CD14-positive monocyte (primary cell): ENCODE results near the gene NANOS3. TPM values are rescaled to one million over a fixed set of nuclear protein-coding genes. Genes with fewer than 3 reads are reported as not detected.

Experiments
- DNase-seq, 3 donors: peaks; one replicate each; pipeline ENCODE4 v3.0.0-alpha.2; 2011 to 2022
- H2AFZ ChIP-seq: 2 replicates; pipeline ENCODE4 v1.6.0; 2012; ENCODE audit warnings: mild to moderate bottlenecking, low read depth, low read length, inconsistent platforms; ENCODE audit not compliant: insufficient read depth, poor library complexity, severe bottlenecking
- H3K27ac ChIP-seq, 2 donors: 1 replicate in 1 of 2; 2 replicates in 1 of 2; pipeline ENCODE4 v1.5.1; 2012 to 2013; ENCODE audit warnings: low read length in 2 of 2, control low read depth in 1 of 2, inconsistent platforms in 1 of 2, low read depth in 1 of 2, mild to moderate bottlenecking in 1 of 2
- H3K27me3 ChIP-seq, 2 donors: one replicate each; pipeline versions ENCODE4 v1.6.0 to v1.6.1; 2011 to 2013; ENCODE audit warnings: low read length in 2 of 2; ENCODE audit not compliant: control insufficient read depth in 2 of 2, insufficient read depth in 2 of 2
- H3K36me3 ChIP-seq, 2 donors: replicated peaks in 1 of 2; 1 replicate in 1 of 2; 2 replicates in 1 of 2; pipeline versions ENCODE4 v1.5.1 to v1.6.1; 2012 to 2013; ENCODE audit warnings: low read length in 2 of 2, control low read depth in 1 of 2, inconsistent platforms in 1 of 2, mild to moderate bottlenecking in 1 of 2; ENCODE audit not compliant: insufficient read depth in 2 of 2, control insufficient read depth in 1 of 2
- H3K4me1 ChIP-seq, 2 donors: 1 replicate in 1 of 2; 2 replicates in 1 of 2; pipeline versions ENCODE4 v1.5.1 to v1.6.1; 2012 to 2013; ENCODE audit warnings: low read length in 2 of 2, control low read depth in 1 of 2, inconsistent platforms in 1 of 2, mild to moderate bottlenecking in 1 of 2, moderate library complexity in 1 of 2; ENCODE audit not compliant: insufficient read depth in 2 of 2, control insufficient read depth in 1 of 2
- H3K4me2 ChIP-seq: replicated peaks from 2 replicates; pipeline ENCODE3; 2012; ENCODE audit warnings: low read length, moderate library complexity, mild to moderate bottlenecking; ENCODE audit not compliant: poor library complexity, severe bottlenecking; ENCODE audit errors: extremely low read depth
- H3K4me3 ChIP-seq, 3 experiments: fragments of 200-600 bp in 1 of 3; sonication (generic) in 1 of 3; replicated peaks in 1 of 3; 1 replicate in 2 of 3; 2 replicates in 1 of 3; pipeline ENCODE4 v1.5.1; 2011 to 2013; ENCODE audit warnings: low read length in 3 of 3, mild to moderate bottlenecking in 3 of 3, control low read depth in 2 of 3, low read depth in 2 of 3, inconsistent platforms in 1 of 3, moderate library complexity in 1 of 3
- H3K79me2 ChIP-seq: 2 replicates; pipeline ENCODE4 v1.6.0; 2012; ENCODE audit warnings: mild to moderate bottlenecking, control low read depth, inconsistent platforms, low read length, moderate library complexity; ENCODE audit not compliant: insufficient read depth
- H3K9ac ChIP-seq: 2 replicates; pipeline ENCODE4 v1.6.0; 2017; ENCODE audit warnings: low read length, mild to moderate bottlenecking; ENCODE audit not compliant: insufficient read depth, poor library complexity, severe bottlenecking
- H3K9me3 ChIP-seq, 2 donors: replicated peaks in 1 of 2; 1 replicate in 1 of 2; 2 replicates in 1 of 2; pipeline versions ENCODE4 v1.5.1 to v1.6.1; 2012 to 2013; ENCODE audit warnings: low read length in 2 of 2, control low read depth in 1 of 2; ENCODE audit not compliant: control insufficient read depth in 1 of 2, insufficient read depth in 1 of 2
- H4K20me1 ChIP-seq: 2 replicates; pipeline ENCODE4 v1.6.0; 2012; ENCODE audit warnings: mild to moderate bottlenecking, low read length, control low read depth, moderate library complexity; ENCODE audit not compliant: insufficient read depth
- H3K27ac Mint-ChIP-seq, 7 donors: one replicate each; pipeline ENCODE4 v1.8.0; 2020; ENCODE audit warnings: mild to moderate bottlenecking in 7 of 7, mixed read lengths in 7 of 7, moderate library complexity in 6 of 7, inconsistent platforms in 2 of 7
- H3K27me3 Mint-ChIP-seq, 3 donors: one replicate each; pipeline ENCODE4 v1.8.0; 2021 to 2022; ENCODE audit warnings: low read depth in 3 of 3, mild to moderate bottlenecking in 3 of 3, mixed read lengths in 3 of 3, moderate library complexity in 3 of 3, inconsistent platforms in 1 of 3
- H3K36me3 Mint-ChIP-seq, 2 donors: one replicate each; pipeline ENCODE4 v1.8.0; 2020; ENCODE audit warnings: mixed read lengths in 2 of 2, inconsistent platforms in 1 of 2, mild to moderate bottlenecking in 1 of 2
- H3K4me1 Mint-ChIP-seq: one replicate; pipeline ENCODE4 v1.8.0; 2020; ENCODE audit warnings: mild to moderate bottlenecking, mixed read lengths
- H3K4me3 Mint-ChIP-seq, 2 donors: one replicate each; pipeline ENCODE4 v1.8.0; 2020; ENCODE audit warnings: mild to moderate bottlenecking in 2 of 2, mixed read lengths in 2 of 2, moderate library complexity in 1 of 2
- H3K9me3 Mint-ChIP-seq, 7 donors: one replicate each; pipeline ENCODE4 v1.8.0; 2020 to 2022; ENCODE audit warnings: mixed read lengths in 7 of 7, mild to moderate bottlenecking in 6 of 7, moderate library complexity in 6 of 7, inconsistent platforms in 2 of 7
- WGBS: methylation state at CpG from one replicate; pipeline ENCODE4 v1.1.5; 2013; ENCODE audit warnings: missing lambda C conversion rate; ENCODE audit not compliant: insufficient coverage; 5-methylcytosine and 5-hydroxymethylcytosine counted together
- intact Hi-C, 2 donors: fragments of 100-400 bp; cut with micrococcal nuclease; formaldehyde crosslinking; loops; one replicate each; pipeline versions ENCODE4 v1.15.0 to v1.15.1; 2023
- polyA plus RNA-seq, 3 donors: library from polyadenylated mRNA; depleted of rRNA in 1 of 3; unstranded in 2 of 3; stranded (reverse) in 1 of 3; fragments of 300-500 nt in 2 of 3; fragments of >200 nt in 1 of 3; fragmentation: Illumina TruSeq in 2 of 3; gene quantifications; 1 replicate in 2 of 3; 2 replicates in 1 of 3; pipeline ENCODE4 v1.2.3, GENCODE V29; 2012 to 2021
- TF ChIP-seq, protein P1 (sequence below): fragments of 200-600 bp; IDR thresholded peaks from one replicate; pipeline ENCODE4 v1.8.0; 2022; ENCODE audit warnings: antibody characterized with exemption, mild to moderate bottlenecking

The NANOS3 gene
- polyA plus RNA-seq, 3 donors: not detected

DNA sequence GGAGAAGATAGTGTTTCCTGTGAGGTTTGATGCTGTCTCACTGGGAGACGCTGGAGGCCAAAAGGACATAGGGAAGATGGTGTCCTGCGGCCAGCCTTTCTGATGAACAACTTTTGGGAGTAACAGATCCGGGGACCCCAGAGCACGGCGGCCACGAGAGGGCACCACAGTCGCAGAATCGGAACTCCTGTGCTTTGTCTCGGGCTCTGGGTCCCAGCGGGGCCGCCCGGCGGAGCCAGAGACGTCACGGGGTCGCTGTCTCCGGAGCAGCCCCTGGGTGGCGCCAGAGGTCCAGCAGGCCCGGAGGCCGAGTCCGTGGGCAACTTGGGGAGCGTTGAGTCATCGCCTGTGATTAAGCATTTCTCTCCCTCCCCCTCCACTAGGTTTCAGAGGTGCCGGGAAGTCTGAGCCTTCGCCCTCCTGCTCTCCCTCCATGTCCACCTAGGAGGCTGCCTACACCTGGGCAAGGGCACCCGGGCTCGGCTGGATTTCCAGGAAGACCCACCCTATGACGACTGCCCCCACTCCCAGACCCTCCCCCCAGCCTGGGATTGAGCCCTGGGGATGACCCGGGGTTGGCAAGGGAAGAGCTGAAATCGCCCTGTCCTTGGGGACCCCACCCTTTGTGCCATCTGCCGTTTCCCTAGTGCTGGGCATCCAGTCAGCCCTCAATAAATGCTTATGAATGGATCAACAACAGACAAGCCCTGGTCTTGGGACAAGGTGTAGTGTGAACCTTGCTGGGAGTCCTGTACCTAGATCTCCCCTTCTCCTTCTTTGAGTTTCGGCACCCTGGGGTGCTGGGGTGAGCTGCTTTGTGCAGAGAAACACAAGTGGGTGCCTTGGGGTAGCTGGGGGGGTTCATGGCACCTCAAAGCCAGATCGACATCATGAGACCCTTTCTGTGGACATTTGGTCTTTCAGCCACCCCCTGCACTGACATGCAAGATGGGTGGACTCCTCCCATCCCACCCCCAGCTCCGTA is 3.4 kb downstream of the NANOS3 start:
- peak; percentile 96 to 98 (median 98) for DNase-seq
- Histone ChIP-seq H3K9me3 (no peaks in the 10 kb centered on the region), H3K27ac (peak overlapping the region; percentile 50 to 74), H3K79me2 (no peaks in the 10 kb centered on the region), H4K20me1 (no peaks in the 10 kb centered on the region), H3K9ac (peak overlapping the region; percentile 50), H3K4me2 (peak overlapping the region; percentile 73), H2AFZ (peak overlapping the region; percentile 81), H3K36me3 (no peaks in the 10 kb centered on the region), H3K4me1 (peaks cover 31 to 40% of the 10 kb centered on the region in 2 donors), H3K4me3 (peak overlapping the region in 2 of 3 experiments; percentile 27 to 64), H3K27me3 (peaks cover 0 to 8% of the 10 kb centered on the region in 2 donors)
- peak overlapping the region; percentile 60 to 93 (median 82) for H3K27ac Mint-ChIP-seq
- peaks cover 0 to 4% (median 0%) of the 10 kb centered on the region in 7 donors for H3K9me3 Mint-ChIP-seq
- peaks cover 33% of the 10 kb centered on the region for H3K4me1 Mint-ChIP-seq
- intact Hi-C loops: loop anchor here (2.0 to 10.0 kb wide), 5 partner anchors 164 to 464 kb away; partner anchors contain the start of genes ASF1B (in 1 of the 2) and MISP3 (in 1 of the 2)
- TF ChIP-seq, protein P1, sequence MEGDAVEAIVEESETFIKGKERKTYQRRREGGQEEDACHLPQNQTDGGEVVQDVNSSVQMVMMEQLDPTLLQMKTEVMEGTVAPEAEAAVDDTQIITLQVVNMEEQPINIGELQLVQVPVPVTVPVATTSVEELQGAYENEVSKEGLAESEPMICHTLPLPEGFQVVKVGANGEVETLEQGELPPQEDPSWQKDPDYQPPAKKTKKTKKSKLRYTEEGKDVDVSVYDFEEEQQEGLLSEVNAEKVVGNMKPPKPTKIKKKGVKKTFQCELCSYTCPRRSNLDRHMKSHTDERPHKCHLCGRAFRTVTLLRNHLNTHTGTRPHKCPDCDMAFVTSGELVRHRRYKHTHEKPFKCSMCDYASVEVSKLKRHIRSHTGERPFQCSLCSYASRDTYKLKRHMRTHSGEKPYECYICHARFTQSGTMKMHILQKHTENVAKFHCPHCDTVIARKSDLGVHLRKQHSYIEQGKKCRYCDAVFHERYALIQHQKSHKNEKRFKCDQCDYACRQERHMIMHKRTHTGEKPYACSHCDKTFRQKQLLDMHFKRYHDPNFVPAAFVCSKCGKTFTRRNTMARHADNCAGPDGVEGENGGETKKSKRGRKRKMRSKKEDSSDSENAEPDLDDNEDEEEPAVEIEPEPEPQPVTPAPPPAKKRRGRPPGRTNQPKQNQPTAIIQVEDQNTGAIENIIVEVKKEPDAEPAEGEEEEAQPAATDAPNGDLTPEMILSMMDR: peak; percentile 98
- no peaks in the 10 kb centered on the region for H3K36me3 Mint-ChIP-seq
- 0% methylated on average over 26 of the region's 34 CpGs for WGBS
- H3K27me3 Mint-ChIP-seq: peaks cover 3 to 37% (median 12%) of the 10 kb centered on the region in 3 donors
- peak overlapping the region; percentile 60 to 78 for H3K4me3 Mint-ChIP-seq

DNA sequence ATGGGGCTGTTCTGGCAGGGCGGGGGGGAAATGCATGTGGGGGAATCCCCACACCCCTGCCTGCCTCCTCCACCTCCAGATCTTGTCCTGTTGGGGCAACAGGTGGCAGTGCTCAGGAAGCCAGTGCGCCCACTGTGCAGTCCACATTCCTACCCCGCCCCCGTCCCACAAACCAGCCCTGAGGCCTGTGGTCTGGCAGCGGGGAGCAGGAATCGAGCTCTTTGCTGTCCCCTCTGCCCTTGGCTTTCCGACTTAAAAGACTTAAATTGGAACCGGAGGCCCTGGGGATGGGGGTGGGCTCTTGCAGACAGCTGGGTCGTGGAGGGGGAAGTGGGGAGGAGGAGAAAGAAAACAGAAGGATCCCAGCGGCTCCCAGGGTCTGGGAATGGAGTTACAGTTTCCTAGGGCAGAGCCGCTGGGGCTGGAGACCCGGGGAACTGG is 4.3 kb downstream of the NANOS3 start:
- peak overlapping the region in 1 of 2 donors; percentile 12 for H3K27ac ChIP-seq
- peak overlapping the region; percentile 27 for H3K4me2 ChIP-seq
- H3K4me1 ChIP-seq: peaks cover 31 to 40% of the 10 kb centered on the region in 2 donors
- H3K9me3 ChIP-seq: no peaks in the 10 kb centered on the region
- no peaks in the 10 kb centered on the region for H3K36me3 Mint-ChIP-seq
- peaks cover 0 to 16% of the 10 kb centered on the region in 2 donors for H3K27me3 ChIP-seq
- H3K27ac Mint-ChIP-seq: peak overlapping the region in 5 of 7 donors; percentile 26 to 93 (median 89)
- intact Hi-C loops: loop anchor here (2.0 to 10.0 kb wide), 5 partner anchors 164 to 464 kb away; partner anchors contain the start of genes ASF1B (in 1 of the 2) and MISP3 (in 1 of the 2)
- H3K27me3 Mint-ChIP-seq: peaks cover 11 to 34% (median 18%) of the 10 kb centered on the region in 3 donors
- H3K79me2 ChIP-seq: no peaks in the 10 kb centered on the region
- TF ChIP-seq, protein P1: no peak
- peak overlapping the region in 1 of 3 experiments; percentile 23 for H3K4me3 ChIP-seq
- DNase-seq: no peak
- no peak overlapping the region for H3K9ac ChIP-seq
- peak overlapping the region; percentile 68 for H2AFZ ChIP-seq
- H3K9me3 Mint-ChIP-seq: peaks cover 0 to 4% (median 0%) of the 10 kb centered on the region in 7 donors
- peak overlapping the region in 1 of 2 donors; percentile 30 for H3K4me3 Mint-ChIP-seq
- no peaks in the 10 kb centered on the region for H4K20me1 ChIP-seq
- 11% methylated on average over 9 of the region's 12 CpGs for WGBS
- no peaks in the 10 kb centered on the region for H3K36me3 ChIP-seq
- H3K4me1 Mint-ChIP-seq: peaks cover 33% of the 10 kb centered on the region
